CD4-positive, alpha-beta T cell treated with Interferon alpha-2 for 1 hour (primary cell): ENCODE measurements around the gene RTN4.
"Not testable (repeated sequence)": the region's sequence is repeated elsewhere in the genome, so short reads cannot be mapped to it uniquely, and the experiment has no call there.

Source experiments
- DNase-seq, 2 donors: peaks; one replicate each; pipeline ENCODE4 v3.0.0-alpha.2; 2020 to 2022

The RTN4 gene

GRCh38 chr2:55063713-55064323 is 13.6 kb upstream of the RTN4 start:
- no peak for DNase-seq

- peak in 1 of 2 donors; percentile 43 for DNase-seq
These were observed 13.0 kb upstream of the RTN4 start for GRCh38 chr2:55063226-55063625.

- DNase-seq = no peak
These were observed 12.5 kb upstream of the RTN4 start for GRCh38 chr2:55062754-55063153.

GRCh38 chr2:55061523-55062344 is 11.5 kb upstream of the RTN4 start:
- DNase-seq = no peak

- no peak for DNase-seq
These were observed 9.5 kb upstream of the RTN4 start for GRCh38 chr2:55059793-55060192.

GRCh38 chr2:55057474-55057873 is 7.2 kb upstream of the RTN4 start:
- no peak for DNase-seq

- no peak for DNase-seq
These were observed 5.8 kb upstream of the RTN4 start for GRCh38 chr2:55056024-55056521.

GRCh38 chr2:55054106-55054875 is 4.0 kb upstream of the RTN4 start:
- peak in 1 of 2 donors; percentile 46 for DNase-seq

- not testable (repeated sequence) for DNase-seq
These were observed 3.0 kb upstream of the RTN4 start for GRCh38 chr2:55053225-55053624.

GRCh38 chr2:55052129-55053061 is 2.1 kb upstream of the RTN4 start:
- peak in 1 of 2 donors; percentile 36 for DNase-seq

- peak; percentile 38 to 50 for DNase-seq
These were observed 995 bp upstream of the RTN4 start for GRCh38 chr2:55051026-55051866.

- no peak for DNase-seq
These were observed 491 bp downstream of the RTN4 start for GRCh38 chr2:55049821-55050099.

- peak; percentile 63 to 70 for DNase-seq
These were observed 1.0 kb downstream of the RTN4 start for GRCh38 chr2:55049043-55049820.

- DNase-seq = peak in 1 of 2 donors; percentile 19
These were observed 1.7 kb downstream of the RTN4 start for GRCh38 chr2:55048508-55049042.

GRCh38 chr2:55047677-55048299 is 2.5 kb downstream of the RTN4 start:
- peak in 1 of 2 donors; percentile 20 for DNase-seq

- DNase-seq = no peak
These were observed 4.5 kb downstream of the RTN4 start for GRCh38 chr2:55045780-55046179.

- no peak for DNase-seq
These were observed 6.4 kb downstream of the RTN4 start for GRCh38 chr2:55043841-55044240.

- DNase-seq = no peak
These were observed 11.8 kb downstream of the RTN4 start for GRCh38 chr2:55038428-55038827.

- DNase-seq = no peak
These were observed 14.5 kb downstream of the RTN4 start for GRCh38 chr2:55035716-55036115.

- no peak for DNase-seq
These were observed 16.3 kb downstream of the RTN4 start for GRCh38 chr2:55033921-55034320.
